GM18505 (cell line): ENCODE data around the gene COLEC12.

ENCODE experiments used
- ATAC-seq: cut with Tn5 transposase; IDR thresholded peaks from one replicate; pipeline ENCODE4 v1.9.1; 2021; ENCODE audit not compliant: unreplicated experiment
- POLR2A ChIP-seq: IDR thresholded peaks from 4 replicates; pipeline ENCODE4 v1.6.1; 2011; ENCODE audit warnings: borderline replicate concordance; ENCODE audit not compliant: insufficient read depth, insufficient read length; ENCODE audit errors: extremely low read depth

Gene COLEC12

GRCh38 chr18:394262-394986 lies 106.1 kb downstream of the COLEC12 start:
- ATAC-seq, result no peak
- TF ChIP-seq POLR2A, result no peak

DNA sequence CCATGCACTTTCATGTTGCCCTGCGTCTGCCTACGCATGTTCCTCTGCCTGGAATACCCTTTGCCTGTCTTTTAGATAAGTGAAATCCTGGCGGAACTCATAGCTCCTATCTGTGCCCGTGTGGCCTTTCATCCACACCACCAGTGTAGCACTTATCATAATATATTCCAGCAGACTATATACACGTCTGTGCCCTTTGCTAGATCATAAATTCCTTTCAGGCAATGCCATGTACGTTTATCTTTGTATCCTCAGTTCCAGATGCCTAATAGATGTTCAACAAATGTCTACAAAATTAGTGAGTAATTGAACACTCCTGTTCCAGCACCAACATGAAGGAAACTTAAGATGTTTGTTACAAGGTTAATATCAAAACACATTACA lies 106.9 kb downstream of the COLEC12 start:
- no peak for ATAC-seq
- TF ChIP-seq POLR2A, result no peak

DNA sequence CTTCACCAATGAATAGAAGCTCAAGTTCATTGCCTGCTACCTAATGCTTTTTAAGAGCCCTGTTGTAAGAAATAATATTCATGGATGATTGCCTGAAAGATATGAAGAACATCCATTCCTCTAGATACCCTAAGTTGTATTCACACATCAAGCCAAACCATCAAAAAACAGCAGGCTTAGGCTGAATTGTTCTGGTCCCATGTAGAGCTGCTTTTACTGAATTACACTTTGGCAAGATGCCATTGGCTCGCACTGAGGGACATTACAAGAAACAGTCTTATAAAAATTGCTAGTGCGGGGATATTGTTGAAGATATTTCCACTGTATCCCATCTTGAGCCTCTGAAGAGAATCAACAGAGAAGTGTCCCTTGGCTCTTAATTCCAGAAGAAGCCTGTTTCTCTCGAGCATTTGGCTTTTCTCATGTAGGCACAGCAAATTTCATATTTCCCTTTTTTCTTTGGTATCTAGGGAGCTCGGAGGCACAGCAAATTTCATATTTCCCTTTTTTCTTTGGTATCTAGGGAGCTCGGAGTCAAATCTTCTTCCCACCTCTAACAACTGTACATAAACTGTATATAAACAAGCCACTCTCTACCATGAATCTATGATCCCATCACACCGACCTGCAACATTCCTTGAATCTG lies 107.5 kb downstream of the COLEC12 start:
- no peak for TF ChIP-seq POLR2A
- ATAC-seq, result no peak

DNA sequence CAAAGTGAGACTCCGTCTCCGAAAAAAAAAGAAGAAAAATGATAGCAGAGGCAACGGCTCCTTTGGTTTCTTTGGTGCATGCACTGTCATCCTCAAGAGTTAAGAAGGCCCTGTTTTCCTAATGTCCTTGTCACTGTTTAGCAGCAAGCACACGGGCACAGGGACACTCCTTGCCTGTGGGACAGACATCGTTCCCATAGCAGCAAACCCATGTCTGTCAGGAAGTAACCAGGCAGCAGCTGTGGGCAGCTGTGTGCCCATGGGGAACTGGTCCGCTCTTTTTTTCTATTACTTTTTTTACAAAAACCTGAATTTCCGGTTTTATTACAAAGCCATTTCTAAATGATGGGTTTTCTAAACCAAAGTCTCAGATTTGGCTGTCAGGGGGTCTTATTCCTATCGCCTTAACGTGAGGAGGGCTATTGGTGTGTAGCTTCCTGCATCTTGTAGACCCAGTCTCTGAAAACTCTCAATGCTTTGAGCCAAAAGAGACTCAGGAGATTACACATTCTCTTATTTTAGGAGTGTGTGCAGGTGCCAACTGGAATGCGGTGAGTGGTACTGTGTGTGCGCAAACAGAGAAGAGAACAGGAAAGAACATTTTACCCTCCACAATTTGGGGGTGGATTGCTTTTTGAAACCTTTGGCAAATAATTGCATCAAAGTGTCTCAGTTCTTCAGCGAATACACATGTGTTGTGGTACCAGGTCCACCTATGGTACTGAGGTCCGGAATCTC lies 109.6 kb downstream of the COLEC12 start:
- TF ChIP-seq POLR2A, result no peak
- no peak for ATAC-seq

DNA sequence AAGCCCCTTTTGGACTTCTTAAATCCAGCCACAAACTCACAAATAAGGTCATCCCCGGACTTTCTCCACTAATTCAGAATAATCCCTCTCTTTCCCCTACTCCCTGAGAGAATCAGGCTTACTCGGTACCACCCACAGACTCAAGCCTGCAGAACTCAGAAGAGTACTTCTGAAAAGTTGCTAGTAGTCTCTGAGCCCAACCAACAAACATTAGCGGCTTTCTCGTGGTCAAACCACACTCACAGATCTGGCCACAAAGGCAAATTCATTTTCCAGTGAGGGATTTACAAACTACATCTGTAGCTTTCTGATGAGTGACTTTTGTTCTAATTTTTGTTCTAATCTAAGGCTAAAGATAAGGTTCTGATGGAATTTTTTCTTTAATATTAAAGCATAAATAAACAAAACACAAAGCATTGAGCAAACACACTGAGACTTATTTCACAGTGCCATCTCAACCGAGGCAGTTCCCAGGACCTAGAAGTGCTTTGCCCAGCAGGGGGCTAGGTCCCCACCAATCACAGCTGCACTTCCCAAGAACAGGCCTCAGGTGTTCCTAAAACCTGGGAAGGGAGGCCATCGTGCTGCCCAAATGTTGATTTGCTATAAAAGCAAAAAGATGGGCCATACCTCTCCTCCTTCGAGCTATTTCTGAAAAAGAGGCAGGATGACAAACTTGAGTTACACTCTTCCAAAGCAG lies 110.7 kb downstream of the COLEC12 start:
- no peak for TF ChIP-seq POLR2A
- no peak for ATAC-seq

GRCh38 chr18:388200-388599 lies 112.3 kb downstream of the COLEC12 start:
- ATAC-seq, result no peak
- no peak for TF ChIP-seq POLR2A

DNA sequence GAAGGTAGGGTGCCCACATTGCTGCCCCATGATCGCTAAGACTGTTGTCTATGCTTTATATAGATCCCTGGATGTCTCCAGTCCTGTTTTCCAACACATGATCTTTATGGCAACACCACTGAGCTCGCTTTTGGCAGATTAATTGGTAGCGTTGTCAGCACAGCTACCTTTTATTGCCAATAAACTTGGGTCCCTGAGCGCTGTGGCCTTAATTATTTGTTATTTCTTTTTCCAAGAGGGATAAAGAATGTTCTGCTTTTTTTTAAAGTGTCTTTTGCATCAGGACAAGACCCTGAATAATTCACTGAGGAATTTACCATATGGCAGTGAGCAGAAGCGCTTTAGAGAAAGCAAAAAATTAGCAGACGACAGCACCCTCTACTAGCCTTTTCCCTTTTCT lies 113.5 kb downstream of the COLEC12 start:
- TF ChIP-seq POLR2A, result no peak
- ATAC-seq, result no peak

- no peak for TF ChIP-seq POLR2A
- ATAC-seq, result no peak
Observed at GRCh38 chr18:384897-385296, 115.6 kb downstream of the COLEC12 start.

- TF ChIP-seq POLR2A, result no peak
- ATAC-seq, result no peak
Observed at GRCh38 chr18:383135-383534, 117.4 kb downstream of the COLEC12 start.

DNA sequence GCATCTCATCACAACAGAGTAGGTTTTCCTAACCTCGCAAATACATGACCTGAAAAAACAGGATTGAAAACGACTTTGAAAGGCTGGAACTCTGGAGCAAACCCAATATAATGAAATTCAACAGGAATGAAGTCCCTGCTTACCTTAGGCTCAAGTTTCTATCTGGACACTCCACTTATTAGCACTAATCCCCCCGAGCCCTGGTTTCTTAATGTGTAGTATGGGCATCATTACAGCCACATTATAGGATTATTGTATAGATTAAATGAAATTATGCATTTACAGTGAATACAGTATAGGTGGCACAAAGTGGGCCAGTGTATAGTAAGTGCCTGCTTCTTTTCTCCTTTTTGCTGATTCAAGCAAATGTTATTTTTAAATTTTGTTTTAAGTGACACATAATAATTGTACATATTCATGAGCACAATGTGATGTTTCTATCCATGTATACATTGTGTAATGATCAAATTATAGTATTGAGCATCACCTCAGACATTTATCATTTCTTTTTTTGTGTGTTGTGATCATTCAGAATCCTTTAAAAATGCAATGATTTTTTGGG lies 118.0 kb downstream of the COLEC12 start:
- ATAC-seq, result no peak
- no peak for TF ChIP-seq POLR2A

- TF ChIP-seq POLR2A, result no peak
- ATAC-seq, result no peak
Observed at GRCh38 chr18:379681-380330, 120.7 kb downstream of the COLEC12 start.

DNA sequence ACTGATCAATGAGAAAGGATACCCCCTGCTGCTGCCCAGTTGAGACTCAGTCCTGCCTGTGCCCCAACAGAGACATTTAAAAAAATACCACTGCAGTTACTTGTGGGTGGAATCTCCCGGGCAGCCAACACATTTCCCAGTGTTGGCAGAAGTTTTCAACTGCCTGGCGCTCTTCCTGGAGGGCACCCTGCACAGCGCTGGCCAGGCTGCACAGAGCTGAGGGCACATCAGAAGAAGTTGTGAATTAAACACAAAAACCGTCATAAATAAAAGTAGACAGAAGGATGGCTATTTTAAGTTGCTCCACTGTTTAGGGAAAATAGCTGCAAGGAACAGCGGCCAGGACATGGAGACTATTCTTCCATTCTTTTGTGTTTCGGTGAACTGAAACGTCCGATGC lies 122.4 kb downstream of the COLEC12 start:
- no peak for TF ChIP-seq POLR2A
- no peak for ATAC-seq
